ENCODE measurements around the gene PHIP. TPM values are rescaled to one million over a fixed set of nuclear protein-coding genes. Genes with fewer than 3 reads are reported as not detected.

PHIP gene
- total RNA-seq, 1 experiment from 2014 or later: 21.2 TPM

DNA sequence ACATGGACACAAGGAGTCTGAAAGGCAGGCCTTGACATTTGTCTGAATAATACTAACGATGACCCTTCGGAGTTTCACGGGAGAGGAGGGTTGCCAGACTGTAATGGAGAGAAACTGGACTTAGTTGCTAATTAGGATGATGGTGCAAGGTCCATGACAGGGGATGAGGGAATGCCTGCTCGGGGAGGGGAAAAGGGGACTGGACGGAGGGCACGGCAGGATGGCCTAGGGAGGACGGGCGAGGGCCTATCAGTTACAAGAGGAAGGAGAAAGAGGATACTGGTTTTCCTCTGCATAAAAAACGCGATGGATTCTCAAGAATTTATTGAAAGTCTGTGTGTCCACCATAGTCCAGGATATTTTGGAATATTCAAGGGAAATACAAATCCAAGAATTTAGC is 168.0 kb downstream of the PHIP start:
- intact Hi-C loops (cut with micrococcal nuclease): no loop called here
- no peak for TF ChIP-seq EZH2phosphoT487 (IDR thresholded peaks at IDR 0.05; ENCODE audit: borderline replicate concordance, low read length)
- TF ChIP-seq EZH2 (IDR thresholded peaks at IDR 0.05; ENCODE audit: low read length, unreplicated experiment): no peak
- TF ChIP-seq, protein P1, sequence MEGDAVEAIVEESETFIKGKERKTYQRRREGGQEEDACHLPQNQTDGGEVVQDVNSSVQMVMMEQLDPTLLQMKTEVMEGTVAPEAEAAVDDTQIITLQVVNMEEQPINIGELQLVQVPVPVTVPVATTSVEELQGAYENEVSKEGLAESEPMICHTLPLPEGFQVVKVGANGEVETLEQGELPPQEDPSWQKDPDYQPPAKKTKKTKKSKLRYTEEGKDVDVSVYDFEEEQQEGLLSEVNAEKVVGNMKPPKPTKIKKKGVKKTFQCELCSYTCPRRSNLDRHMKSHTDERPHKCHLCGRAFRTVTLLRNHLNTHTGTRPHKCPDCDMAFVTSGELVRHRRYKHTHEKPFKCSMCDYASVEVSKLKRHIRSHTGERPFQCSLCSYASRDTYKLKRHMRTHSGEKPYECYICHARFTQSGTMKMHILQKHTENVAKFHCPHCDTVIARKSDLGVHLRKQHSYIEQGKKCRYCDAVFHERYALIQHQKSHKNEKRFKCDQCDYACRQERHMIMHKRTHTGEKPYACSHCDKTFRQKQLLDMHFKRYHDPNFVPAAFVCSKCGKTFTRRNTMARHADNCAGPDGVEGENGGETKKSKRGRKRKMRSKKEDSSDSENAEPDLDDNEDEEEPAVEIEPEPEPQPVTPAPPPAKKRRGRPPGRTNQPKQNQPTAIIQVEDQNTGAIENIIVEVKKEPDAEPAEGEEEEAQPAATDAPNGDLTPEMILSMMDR (conservative IDR thresholded peaks at IDR 0.05; ENCODE audit: low read depth, low read length): no peak
- no peaks in the 10 kb centered on the region for H4K20me1 ChIP-seq (ENCODE audit: low read length)
- H3F3A ChIP-seq (ENCODE audit: low read length, unreplicated experiment): no peaks in the 10 kb centered on the region
- no peak overlapping the region for H2AFZ ChIP-seq (ENCODE audit: low read length)
- ChIA-PET POLR2A (ENCODE audit: unreplicated experiment) (no interaction called here), CTCF (no interaction called here)
- no peaks in the 10 kb centered on the region for H3K27me3 ChIP-seq (ENCODE audit: low read length)
- no peak overlapping the region for H3K4me3 ChIP-seq (ENCODE audit: low read length)
- H3K9me3 ChIP-seq (ENCODE audit: low read length): no peaks in the 10 kb centered on the region
- ATAC-seq (no peak), DNase-seq (no peak)
- no peak overlapping the region for H3K4me2 ChIP-seq (ENCODE audit: low read length)
- no peak overlapping the region for H3K27ac ChIP-seq (ENCODE audit: low read length)
- H3K9ac ChIP-seq (ENCODE audit: low read length): no peak overlapping the region
- H3K4me1 ChIP-seq (ENCODE audit: insufficient read depth, low read length): no peaks in the 10 kb centered on the region
- no peaks in the 10 kb centered on the region for H3K79me2 ChIP-seq (ENCODE audit: low read length)
- no TSS peak for BruUV-seq (replicated peaks)
- H3K9me2 ChIP-seq (replicated peaks; ENCODE audit: low read length): no peaks in the 10 kb centered on the region
- no peaks in the 10 kb centered on the region for H3K36me3 ChIP-seq (ENCODE audit: low read depth, low read length)

DNA sequence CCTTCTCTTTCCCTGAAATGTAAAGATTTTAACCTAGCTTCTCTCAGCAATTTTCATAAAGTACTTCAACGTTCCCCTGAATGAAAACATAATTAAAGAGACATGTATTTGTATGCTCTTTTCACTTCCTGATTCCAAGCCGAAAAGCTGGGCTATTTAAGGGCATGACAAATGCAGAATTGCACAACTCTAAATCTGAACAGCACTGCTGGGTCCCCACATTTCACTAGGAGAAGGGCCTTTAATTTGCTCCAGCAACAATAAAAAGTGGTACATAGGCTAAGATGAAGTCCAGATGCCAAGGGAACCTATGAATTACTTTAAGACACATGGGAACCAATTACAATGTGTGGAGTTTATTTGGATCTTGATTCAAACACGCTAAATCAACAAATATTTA is 168.7 kb downstream of the PHIP start:
- Histone ChIP-seq H3K36me3 (ENCODE audit: low read depth, low read length) (no peaks in the 10 kb centered on the region), H3K9me2 (replicated peaks; ENCODE audit: low read length) (no peaks in the 10 kb centered on the region), H4K20me1 (ENCODE audit: low read length) (no peaks in the 10 kb centered on the region), H3K9ac (ENCODE audit: low read length) (no peak overlapping the region), H3K4me3 (ENCODE audit: low read length) (no peak overlapping the region), H3K27ac (ENCODE audit: low read length) (no peak overlapping the region), H3K4me1 (ENCODE audit: insufficient read depth, low read length) (no peaks in the 10 kb centered on the region), H3F3A (ENCODE audit: low read length, unreplicated experiment) (no peaks in the 10 kb centered on the region), H3K79me2 (ENCODE audit: low read length) (no peaks in the 10 kb centered on the region), H2AFZ (ENCODE audit: low read length) (no peak overlapping the region), H3K27me3 (ENCODE audit: low read length) (no peaks in the 10 kb centered on the region), H3K9me3 (ENCODE audit: low read length) (no peaks in the 10 kb centered on the region), H3K4me2 (ENCODE audit: low read length) (no peak overlapping the region)
- no peak for DNase-seq
- ChIA-PET CTCF (no interaction called here), POLR2A (ENCODE audit: unreplicated experiment) (no interaction called here)
- no TSS peak for BruUV-seq (replicated peaks)
- ATAC-seq: no peak
- intact Hi-C loops (cut with micrococcal nuclease): no loop called here
- TF ChIP-seq, protein P1 (conservative IDR thresholded peaks at IDR 0.05; ENCODE audit: low read depth, low read length): no peak
- TF ChIP-seq EZH2phosphoT487 (IDR thresholded peaks at IDR 0.05; ENCODE audit: borderline replicate concordance, low read length): no peak
- no peak for TF ChIP-seq EZH2 (IDR thresholded peaks at IDR 0.05; ENCODE audit: low read length, unreplicated experiment)

DNA sequence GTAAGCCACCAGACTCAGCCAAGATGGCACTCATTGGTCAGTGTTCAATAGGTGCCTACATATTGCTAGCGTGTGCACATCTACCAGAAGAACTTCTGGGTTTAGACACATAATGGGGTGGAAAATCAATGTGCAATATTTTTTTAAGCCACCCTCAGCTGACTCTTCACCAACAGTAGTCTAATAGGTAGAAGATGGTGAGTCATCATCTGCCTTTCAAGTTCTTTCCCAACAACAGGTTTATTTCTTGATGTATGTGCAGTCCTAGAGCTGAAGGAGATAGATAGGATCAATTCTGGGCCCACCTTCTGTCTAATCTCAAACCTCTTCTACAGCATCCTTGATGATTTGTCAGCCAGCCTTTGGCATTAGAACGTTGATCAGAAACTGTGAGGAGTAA is 169.4 kb downstream of the PHIP start:
- BruUV-seq (replicated peaks): no TSS peak
- Histone ChIP-seq H3K79me2 (ENCODE audit: low read length) (no peaks in the 10 kb centered on the region), H3K9me3 (ENCODE audit: low read length) (no peaks in the 10 kb centered on the region), H3F3A (ENCODE audit: low read length, unreplicated experiment) (no peaks in the 10 kb centered on the region), H2AFZ (ENCODE audit: low read length) (no peak overlapping the region), H3K4me3 (ENCODE audit: low read length) (no peak overlapping the region), H3K27me3 (ENCODE audit: low read length) (no peaks in the 10 kb centered on the region), H3K27ac (ENCODE audit: low read length) (no peak overlapping the region), H3K9ac (ENCODE audit: low read length) (no peak overlapping the region), H3K9me2 (replicated peaks; ENCODE audit: low read length) (no peaks in the 10 kb centered on the region), H4K20me1 (ENCODE audit: low read length) (no peaks in the 10 kb centered on the region), H3K4me2 (ENCODE audit: low read length) (no peak overlapping the region), H3K4me1 (ENCODE audit: insufficient read depth, low read length) (no peaks in the 10 kb centered on the region), H3K36me3 (ENCODE audit: low read depth, low read length) (no peaks in the 10 kb centered on the region)
- intact Hi-C loops (cut with micrococcal nuclease): no loop called here
- ChIA-PET POLR2A (ENCODE audit: unreplicated experiment) (no interaction called here), CTCF (no interaction called here)
- no peak for DNase-seq
- TF ChIP-seq, protein P1 (conservative IDR thresholded peaks at IDR 0.05; ENCODE audit: low read depth, low read length): no peak
- TF ChIP-seq EZH2phosphoT487 (IDR thresholded peaks at IDR 0.05; ENCODE audit: borderline replicate concordance, low read length): no peak
- no peak for TF ChIP-seq EZH2 (IDR thresholded peaks at IDR 0.05; ENCODE audit: low read length, unreplicated experiment)
- ATAC-seq: no peak

All from PC-3 (cell line).